HL-60 (cell line): Measurements from ENCODE around the gene RAX2.

Source experiments
- GABPA ChIP-seq: IDR thresholded peaks from 2 replicates; pipeline ENCODE4 v1.6.1; 2012; ENCODE audit warnings: low read depth
- POLR2AphosphoS5 ChIP-seq: IDR thresholded peaks from 2 replicates; pipeline ENCODE4 v1.6.1; 2012; ENCODE audit warnings: low read depth
- TF ChIP-seq, protein P1 (sequence below): IDR thresholded peaks from one replicate; pipeline ENCODE4 v1.5.1; 2011; ENCODE audit warnings: low read length, control low read depth, inconsistent platforms; ENCODE audit not compliant: insufficient read depth
- TF ChIP-seq, protein P2 (sequence below): IDR thresholded peaks from 2 replicates; pipeline ENCODE4 v1.6.1; 2012; ENCODE audit warnings: low read depth; ENCODE audit not compliant: insufficient replicate concordance

DNA sequence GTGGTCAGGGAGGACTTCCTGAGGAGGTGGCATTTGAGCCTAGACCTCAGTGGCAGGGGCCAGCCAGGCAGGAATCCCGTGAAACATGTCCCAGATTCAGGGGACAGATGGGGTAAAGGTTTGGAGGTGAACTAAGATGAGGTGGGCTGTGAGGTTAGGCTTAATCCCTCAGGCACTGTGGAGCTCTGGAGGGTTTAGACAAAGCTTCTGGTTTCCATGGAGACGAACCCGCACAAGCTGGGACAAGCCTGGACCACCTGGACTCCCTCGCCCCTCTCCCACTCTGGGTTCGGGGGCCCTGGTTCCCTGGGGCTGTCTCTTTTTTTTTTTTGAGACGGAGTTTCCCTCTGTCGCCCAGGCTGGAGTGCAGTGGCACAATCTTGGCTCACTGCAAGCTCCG lies 48.1 kb downstream of the RAX2 start:
- TF ChIP-seq, protein P1, sequence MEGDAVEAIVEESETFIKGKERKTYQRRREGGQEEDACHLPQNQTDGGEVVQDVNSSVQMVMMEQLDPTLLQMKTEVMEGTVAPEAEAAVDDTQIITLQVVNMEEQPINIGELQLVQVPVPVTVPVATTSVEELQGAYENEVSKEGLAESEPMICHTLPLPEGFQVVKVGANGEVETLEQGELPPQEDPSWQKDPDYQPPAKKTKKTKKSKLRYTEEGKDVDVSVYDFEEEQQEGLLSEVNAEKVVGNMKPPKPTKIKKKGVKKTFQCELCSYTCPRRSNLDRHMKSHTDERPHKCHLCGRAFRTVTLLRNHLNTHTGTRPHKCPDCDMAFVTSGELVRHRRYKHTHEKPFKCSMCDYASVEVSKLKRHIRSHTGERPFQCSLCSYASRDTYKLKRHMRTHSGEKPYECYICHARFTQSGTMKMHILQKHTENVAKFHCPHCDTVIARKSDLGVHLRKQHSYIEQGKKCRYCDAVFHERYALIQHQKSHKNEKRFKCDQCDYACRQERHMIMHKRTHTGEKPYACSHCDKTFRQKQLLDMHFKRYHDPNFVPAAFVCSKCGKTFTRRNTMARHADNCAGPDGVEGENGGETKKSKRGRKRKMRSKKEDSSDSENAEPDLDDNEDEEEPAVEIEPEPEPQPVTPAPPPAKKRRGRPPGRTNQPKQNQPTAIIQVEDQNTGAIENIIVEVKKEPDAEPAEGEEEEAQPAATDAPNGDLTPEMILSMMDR = no peak
- TF ChIP-seq POLR2AphosphoS5 (no peak), GABPA (no peak)
- TF ChIP-seq, protein P2, sequence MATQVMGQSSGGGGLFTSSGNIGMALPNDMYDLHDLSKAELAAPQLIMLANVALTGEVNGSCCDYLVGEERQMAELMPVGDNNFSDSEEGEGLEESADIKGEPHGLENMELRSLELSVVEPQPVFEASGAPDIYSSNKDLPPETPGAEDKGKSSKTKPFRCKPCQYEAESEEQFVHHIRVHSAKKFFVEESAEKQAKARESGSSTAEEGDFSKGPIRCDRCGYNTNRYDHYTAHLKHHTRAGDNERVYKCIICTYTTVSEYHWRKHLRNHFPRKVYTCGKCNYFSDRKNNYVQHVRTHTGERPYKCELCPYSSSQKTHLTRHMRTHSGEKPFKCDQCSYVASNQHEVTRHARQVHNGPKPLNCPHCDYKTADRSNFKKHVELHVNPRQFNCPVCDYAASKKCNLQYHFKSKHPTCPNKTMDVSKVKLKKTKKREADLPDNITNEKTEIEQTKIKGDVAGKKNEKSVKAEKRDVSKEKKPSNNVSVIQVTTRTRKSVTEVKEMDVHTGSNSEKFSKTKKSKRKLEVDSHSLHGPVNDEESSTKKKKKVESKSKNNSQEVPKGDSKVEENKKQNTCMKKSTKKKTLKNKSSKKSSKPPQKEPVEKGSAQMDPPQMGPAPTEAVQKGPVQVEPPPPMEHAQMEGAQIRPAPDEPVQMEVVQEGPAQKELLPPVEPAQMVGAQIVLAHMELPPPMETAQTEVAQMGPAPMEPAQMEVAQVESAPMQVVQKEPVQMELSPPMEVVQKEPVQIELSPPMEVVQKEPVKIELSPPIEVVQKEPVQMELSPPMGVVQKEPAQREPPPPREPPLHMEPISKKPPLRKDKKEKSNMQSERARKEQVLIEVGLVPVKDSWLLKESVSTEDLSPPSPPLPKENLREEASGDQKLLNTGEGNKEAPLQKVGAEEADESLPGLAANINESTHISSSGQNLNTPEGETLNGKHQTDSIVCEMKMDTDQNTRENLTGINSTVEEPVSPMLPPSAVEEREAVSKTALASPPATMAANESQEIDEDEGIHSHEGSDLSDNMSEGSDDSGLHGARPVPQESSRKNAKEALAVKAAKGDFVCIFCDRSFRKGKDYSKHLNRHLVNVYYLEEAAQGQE = no peak
